Muscle of leg (tissue), 11 donors: ENCODE results near the gene LMF1. TPM values are rescaled to one million over a fixed set of nuclear protein-coding genes. Genes with fewer than 3 reads are reported as not detected.
A peak's percentile ranks its signal among the peaks of the same experiment; 100 is the strongest.

Experiments used
- DNase-seq: peaks from one replicate; pipeline ENCODE4 v3.0.0; 2013
- H3K27ac ChIP-seq: one replicate; pipeline ENCODE4 v1.5.1; 2013; ENCODE audit warnings: mild to moderate bottlenecking, low read length, control low read depth
- H3K27me3 ChIP-seq: one replicate; pipeline ENCODE4 v1.6.1; 2013; ENCODE audit warnings: low read length; ENCODE audit not compliant: control insufficient read depth, insufficient read depth
- H3K36me3 ChIP-seq: one replicate; pipeline ENCODE4 v1.6.1; 2013; ENCODE audit warnings: low read length; ENCODE audit not compliant: control insufficient read depth, insufficient read depth
- H3K4me1 ChIP-seq: one replicate; pipeline ENCODE4 v1.6.1; 2013; ENCODE audit warnings: low read length; ENCODE audit not compliant: control insufficient read depth, insufficient read depth
- H3K4me3 ChIP-seq: one replicate; pipeline ENCODE4 v1.5.1; 2013; ENCODE audit warnings: low read length, control low read depth
- H3K9me3 ChIP-seq: replicated peaks from 2 replicates; pipeline ENCODE4 v1.6.1; 2013; ENCODE audit warnings: low read depth, low read length; ENCODE audit not compliant: control insufficient read depth
- WGBS: methylation state at CpG from one replicate; pipeline ENCODE4 v1.1.5; 2013; ENCODE audit warnings: missing lambda C conversion rate; ENCODE audit not compliant: insufficient coverage; 5-methylcytosine and 5-hydroxymethylcytosine counted together
- polyA plus RNA-seq, 8 donors: library from polyadenylated mRNA; unstranded; fragments of 120-200 nt; gene quantifications; one replicate each; pipeline versions ENCODE4 v1.2.1 to v1.2.3, GENCODE V29; 2013; ENCODE audit warnings: inconsistent platforms in 1 of 8, low replicate concordance in 1 of 8; ENCODE audit not compliant: insufficient read length in 8 of 8, insufficient read depth in 1 of 8
- total RNA-seq: library from RNA; stranded (reverse); fragments of 120-200 nt; gene quantifications from one replicate; pipeline ENCODE4 v1.2.4, GENCODE V29; 2013

Gene LMF1
- total and polyA plus RNA-seq, 9 donors: 8.7 to 14.1 (median 10.2) TPM

DNA sequence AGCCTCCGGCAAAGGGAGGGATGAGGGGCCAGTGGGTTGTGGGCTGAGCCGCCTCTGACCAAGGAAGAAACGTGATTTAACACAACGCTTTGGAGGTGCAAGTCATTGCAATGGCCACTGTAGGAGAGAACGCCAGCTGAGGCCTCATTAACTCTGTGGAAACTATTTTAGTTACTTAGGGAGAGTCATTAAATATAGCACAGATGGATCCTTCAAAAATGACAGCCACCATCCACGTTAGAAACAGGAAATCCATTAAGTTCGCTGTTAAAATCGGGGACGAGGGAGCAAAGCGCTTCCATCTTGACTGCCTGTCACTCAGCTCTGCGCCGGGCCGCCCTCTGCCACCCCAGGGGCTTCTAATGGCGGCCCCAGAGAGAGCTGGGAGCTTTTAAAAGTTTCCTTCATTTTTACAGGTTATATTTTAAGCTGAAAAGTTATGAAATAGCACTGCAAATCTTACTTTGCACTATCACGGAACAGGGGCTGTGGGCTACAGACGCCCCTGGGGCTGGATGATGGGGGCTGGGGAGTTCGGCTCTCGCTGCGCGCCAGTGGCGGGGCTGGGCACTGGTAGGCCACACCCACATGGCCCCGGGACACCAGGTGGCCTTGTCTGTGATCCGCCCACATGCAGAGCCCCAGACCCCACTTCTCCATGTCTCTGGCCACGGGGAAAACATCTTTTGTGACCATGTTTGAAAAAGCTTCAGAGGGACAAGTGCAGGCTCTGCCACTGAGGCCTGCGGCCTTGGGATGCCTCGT is 54.6 kb downstream of the LMF1 start:
- no peaks in the 10 kb centered on the region for H3K9me3 ChIP-seq
- WGBS: 51% methylated on average over 18 of the region's 26 CpGs
- no peaks in the 10 kb centered on the region for H3K36me3 ChIP-seq
- H3K4me3 ChIP-seq: no peak overlapping the region
- peaks cover 74% of the 10 kb centered on the region for H3K4me1 ChIP-seq
- H3K27ac ChIP-seq: no peak overlapping the region
- no peaks in the 10 kb centered on the region for H3K27me3 ChIP-seq
- DNase-seq: no peak

DNA sequence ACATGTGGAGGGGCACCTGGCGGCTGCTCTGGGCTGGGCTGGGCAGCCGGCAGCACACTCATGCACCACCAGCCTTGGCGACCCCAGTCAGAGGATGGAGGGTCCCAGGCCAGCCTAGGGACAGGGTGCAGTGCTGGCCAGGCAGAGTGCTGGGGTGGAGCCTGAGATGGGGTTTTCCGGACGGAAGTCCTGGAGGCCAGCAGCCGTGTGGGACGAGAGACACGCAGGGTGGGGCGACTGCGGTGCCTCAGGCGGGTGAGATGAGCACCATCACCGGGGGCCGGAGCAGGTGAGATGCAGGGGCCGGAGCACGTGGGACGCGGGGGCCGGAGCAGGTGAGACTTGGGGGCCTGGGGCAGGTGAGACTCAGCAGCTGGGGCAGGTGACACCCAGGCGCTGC is 55.2 kb downstream of the LMF1 start:
- peaks cover 67% of the 10 kb centered on the region for H3K4me1 ChIP-seq
- 87% methylated on average over 19 of the region's 19 CpGs for WGBS

GRCh38 chr16:914440-914839 is 56.3 kb downstream of the LMF1 start:
- DNase-seq: no peak
- no peak overlapping the region for H3K4me3 ChIP-seq
- no peaks in the 10 kb centered on the region for H3K27me3 ChIP-seq
- no peak overlapping the region for H3K27ac ChIP-seq
- peaks cover 3% of the 10 kb centered on the region for H3K36me3 ChIP-seq
- 78% methylated on average over 4 of the region's 4 CpGs for WGBS
- no peaks in the 10 kb centered on the region for H3K9me3 ChIP-seq
- H3K4me1 ChIP-seq: peaks cover 56% of the 10 kb centered on the region

More for the DNA sequence above, 55.2 kb downstream of the LMF1 start:
- no peaks in the 10 kb centered on the region for H3K36me3 ChIP-seq
- no peaks in the 10 kb centered on the region for H3K9me3 ChIP-seq
- H3K27ac ChIP-seq: no peak overlapping the region
- no peak overlapping the region for H3K4me3 ChIP-seq
- no peak for DNase-seq
- H3K27me3 ChIP-seq: no peaks in the 10 kb centered on the region

- DNase-seq: no peak
- peaks cover 5% of the 10 kb centered on the region for H3K36me3 ChIP-seq
- H3K9me3 ChIP-seq: no peaks in the 10 kb centered on the region
- no peaks in the 10 kb centered on the region for H3K27me3 ChIP-seq
- peaks cover 56% of the 10 kb centered on the region for H3K4me1 ChIP-seq
- no peak overlapping the region for H3K27ac ChIP-seq
- 91% methylated on average over 18 of the region's 26 CpGs for WGBS
- no peak overlapping the region for H3K4me3 ChIP-seq
These were observed 56.9 kb downstream of the LMF1 start for GRCh38 chr16:913817-914439.

- peaks cover 7% of the 10 kb centered on the region for H3K36me3 ChIP-seq
- peak; percentile 84 for DNase-seq
- no peaks in the 10 kb centered on the region for H3K27me3 ChIP-seq
- no peak overlapping the region for H3K4me3 ChIP-seq
- peaks cover 59% of the 10 kb centered on the region for H3K4me1 ChIP-seq
- H3K9me3 ChIP-seq: no peaks in the 10 kb centered on the region
- 71% methylated on average over 51 of the region's 56 CpGs for WGBS
- H3K27ac ChIP-seq: peak overlapping the region; percentile 29
These were observed 57.8 kb downstream of the LMF1 start for GRCh38 chr16:912684-913613.

DNA sequence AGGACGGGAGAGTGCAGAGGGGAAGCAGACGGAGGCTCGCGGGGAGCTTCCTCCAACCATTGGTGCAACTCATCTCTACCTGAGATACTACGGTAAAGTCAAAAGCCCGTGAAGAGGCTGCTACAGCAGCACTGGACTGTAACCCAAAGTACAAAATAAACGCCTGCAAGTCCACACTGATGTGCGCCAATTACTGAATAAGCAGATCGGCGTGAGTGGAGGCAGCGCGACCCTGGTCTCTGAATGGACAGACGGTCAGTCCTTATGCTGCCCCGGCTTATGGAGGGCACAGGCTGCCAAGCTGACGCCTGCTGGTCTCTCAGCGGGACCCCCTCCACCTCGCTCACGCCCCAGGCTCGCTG is 58.5 kb downstream of the LMF1 start:
- Histone ChIP-seq H3K36me3 (peaks cover 7% of the 10 kb centered on the region), H3K4me1 (peaks cover 55% of the 10 kb centered on the region)
- WGBS: 79% methylated on average over 16 of the region's 19 CpGs

GRCh38 chr16:911604-912321 is 59.0 kb downstream of the LMF1 start:
- Histone ChIP-seq H3K27ac (peak overlapping the region; percentile 29), H3K9me3 (peaks cover 3% of the 10 kb centered on the region), H3K4me3 (no peak overlapping the region), H3K4me1 (peaks cover 54% of the 10 kb centered on the region), H3K27me3 (no peaks in the 10 kb centered on the region), H3K36me3 (peaks cover 7% of the 10 kb centered on the region)
- no peak for DNase-seq
- WGBS: 90% methylated on average over 19 of the region's 24 CpGs

More for the DNA sequence above, 58.5 kb downstream of the LMF1 start:
- H3K27me3 ChIP-seq: no peaks in the 10 kb centered on the region
- DNase-seq: no peak
- H3K4me3 ChIP-seq: no peak overlapping the region
- no peaks in the 10 kb centered on the region for H3K9me3 ChIP-seq
- H3K27ac ChIP-seq: peak overlapping the region; percentile 29

GRCh38 chr16:911101-911500 is 59.7 kb downstream of the LMF1 start:
- Histone ChIP-seq H3K4me1 (peaks cover 48% of the 10 kb centered on the region), H3K4me3 (no peak overlapping the region)
- 71% methylated on average over 9 of the region's 15 CpGs for WGBS

DNA sequence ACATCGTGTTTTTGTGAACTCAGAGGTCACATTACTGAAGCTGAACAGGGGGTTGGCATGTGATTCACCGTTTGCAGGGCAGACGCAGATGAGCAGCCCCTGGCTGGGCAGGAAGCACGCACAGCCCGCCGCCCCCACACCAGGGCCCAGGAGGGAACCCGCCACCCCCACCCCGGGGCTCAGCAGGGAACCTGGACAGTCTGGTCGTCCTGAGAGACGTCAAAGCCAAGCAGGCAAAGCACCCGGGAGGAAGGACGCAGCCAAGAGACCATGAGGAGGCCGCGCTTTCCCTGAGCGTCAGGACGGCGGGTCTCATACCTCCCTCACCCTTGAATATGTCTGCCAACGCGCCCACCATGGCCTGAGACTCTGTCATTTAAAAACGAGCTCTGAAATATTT is 60.6 kb downstream of the LMF1 start:
- Histone ChIP-seq H3K4me3 (no peak overlapping the region), H3K27ac (no peak overlapping the region), H3K4me1 (peaks cover 40% of the 10 kb centered on the region), H3K36me3 (peaks cover 11% of the 10 kb centered on the region), H3K9me3 (peaks cover 8% of the 10 kb centered on the region), H3K27me3 (no peaks in the 10 kb centered on the region)
- WGBS: 79% methylated on average over 14 of the region's 20 CpGs
- DNase-seq: no peak

More at GRCh38 chr16:911101-911500, 59.7 kb downstream of the LMF1 start:
- H3K27ac ChIP-seq: no peak overlapping the region
- H3K9me3 ChIP-seq: peaks cover 8% of the 10 kb centered on the region
- no peak for DNase-seq
- peaks cover 10% of the 10 kb centered on the region for H3K36me3 ChIP-seq
- H3K27me3 ChIP-seq: no peaks in the 10 kb centered on the region
